NOMO-1 (cell line): Measurements from ENCODE around the gene COX17.

ENCODE experiments used
- DNase-seq, 2 experiments: peaks; one replicate each; lab custom pipeline; 2025; ENCODE audit not compliant: unreplicated experiment in 2 of 2; lab: John Stamatoyannopoulos, UW

Gene COX17

DNA sequence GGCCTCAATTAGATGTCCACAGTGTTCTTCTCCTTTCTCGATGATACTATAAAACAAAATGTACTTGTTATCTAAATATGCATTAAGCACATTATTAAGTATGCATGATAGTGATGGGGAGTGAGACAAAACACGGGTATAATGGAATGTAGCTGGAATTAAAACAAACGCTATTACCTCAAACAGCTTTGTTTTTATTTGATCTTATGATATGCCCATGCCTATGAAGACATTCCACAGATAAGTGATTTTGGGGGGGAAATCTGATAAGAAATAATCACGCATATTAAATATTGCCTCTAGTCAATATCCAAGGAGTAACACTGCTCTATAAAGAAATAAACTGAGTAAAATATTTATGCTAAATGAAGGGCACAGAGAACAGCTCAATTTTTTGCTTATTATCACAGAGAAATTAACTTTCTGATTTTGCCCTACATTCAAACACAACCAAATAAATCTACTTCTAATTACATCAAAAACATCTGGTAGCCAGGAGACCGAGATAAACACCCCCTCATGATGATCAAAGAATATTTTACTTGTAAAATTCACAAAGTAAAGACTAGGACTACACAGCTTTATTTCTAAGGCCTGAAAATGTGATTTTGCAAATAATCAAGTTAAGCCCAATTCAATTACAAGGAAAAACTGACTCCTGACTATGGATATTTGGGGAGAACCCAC lies 1.9 kb downstream of the COX17 start:
- DNase-seq = no peak

- no peak for DNase-seq
Measured at GRCh38 chr3:119673875-119674274, 3.3 kb downstream of the COX17 start.

DNA sequence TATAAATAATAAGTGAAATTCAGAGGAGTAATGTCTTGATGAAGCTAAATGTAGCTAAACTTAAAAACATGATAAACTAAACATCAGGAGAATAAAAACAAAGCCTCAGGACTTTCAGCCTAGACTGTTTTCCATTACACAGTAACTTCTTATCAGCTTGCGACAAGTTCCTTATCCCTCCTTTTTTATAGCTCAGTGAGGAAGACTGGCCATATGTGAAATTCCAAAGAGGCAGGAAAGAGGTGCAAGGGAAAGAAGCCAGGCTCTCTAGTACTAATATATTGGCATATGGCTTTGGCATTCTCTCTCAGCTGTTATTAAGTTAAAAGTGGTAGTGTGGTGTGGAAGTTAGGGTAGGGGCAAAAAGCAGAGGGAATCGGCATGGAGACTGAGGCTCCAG lies 4.4 kb downstream of the COX17 start:
- no peak for DNase-seq

DNA sequence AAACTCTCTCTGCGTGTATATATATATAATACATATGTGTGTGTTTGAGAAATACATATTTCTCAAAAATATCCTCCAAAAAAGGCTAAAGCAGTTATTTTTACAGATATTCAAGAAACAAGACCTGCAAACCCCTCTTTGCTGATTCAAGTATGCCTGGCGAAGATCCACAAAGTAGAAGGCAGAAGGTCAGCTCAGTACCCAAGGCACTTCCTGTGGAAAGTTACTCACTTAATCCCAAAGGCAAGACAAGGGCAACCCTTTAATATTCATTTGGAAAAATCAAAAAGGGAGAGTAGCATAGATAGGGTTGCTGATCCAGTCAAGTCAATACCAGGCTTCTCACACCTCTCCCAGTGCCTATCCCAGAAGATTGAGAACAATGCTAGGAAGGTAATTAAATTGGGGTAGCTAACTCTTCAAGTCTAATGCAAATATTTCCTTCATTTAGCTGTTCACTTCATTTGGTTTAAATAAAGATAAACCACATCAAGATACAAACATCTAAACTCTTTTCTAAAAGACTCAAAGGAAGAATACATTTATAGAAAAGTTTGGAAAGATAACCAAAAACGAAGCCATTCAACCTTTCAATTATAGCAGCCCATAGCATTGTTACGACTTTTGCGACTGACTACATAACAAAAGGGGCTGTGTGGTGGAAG lies 7.2 kb downstream of the COX17 start:
- no peak for DNase-seq

- DNase-seq = no peak
Measured at GRCh38 chr3:119665954-119666559, 11.1 kb downstream of the COX17 start.

DNA sequence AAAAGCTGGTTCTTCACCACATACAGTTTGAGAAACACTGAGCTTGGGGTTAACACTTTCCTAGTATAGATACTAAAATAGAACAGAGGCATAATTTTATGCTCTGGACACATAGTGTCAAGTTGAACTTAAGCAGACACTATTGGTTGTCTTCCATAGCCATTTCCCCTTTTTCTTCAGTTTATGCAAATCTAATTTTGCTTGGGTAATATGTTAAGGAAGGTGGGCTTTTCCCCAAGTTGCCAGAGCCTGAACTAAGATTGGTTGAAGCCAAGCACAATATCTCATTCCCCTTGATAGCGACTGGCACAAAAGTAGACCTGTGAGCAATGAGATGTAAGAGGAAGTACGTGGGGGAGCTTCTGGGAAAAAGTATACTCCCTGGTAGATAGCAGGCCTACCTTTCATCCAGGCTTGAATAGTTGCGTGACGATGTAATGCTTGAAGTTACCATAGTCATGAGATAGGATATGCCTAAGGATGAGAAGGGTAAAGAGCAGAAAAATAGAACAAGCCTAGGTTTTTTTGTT lies 12.3 kb downstream of the COX17 start:
- peak; percentile 22 to 53 for DNase-seq

DNA sequence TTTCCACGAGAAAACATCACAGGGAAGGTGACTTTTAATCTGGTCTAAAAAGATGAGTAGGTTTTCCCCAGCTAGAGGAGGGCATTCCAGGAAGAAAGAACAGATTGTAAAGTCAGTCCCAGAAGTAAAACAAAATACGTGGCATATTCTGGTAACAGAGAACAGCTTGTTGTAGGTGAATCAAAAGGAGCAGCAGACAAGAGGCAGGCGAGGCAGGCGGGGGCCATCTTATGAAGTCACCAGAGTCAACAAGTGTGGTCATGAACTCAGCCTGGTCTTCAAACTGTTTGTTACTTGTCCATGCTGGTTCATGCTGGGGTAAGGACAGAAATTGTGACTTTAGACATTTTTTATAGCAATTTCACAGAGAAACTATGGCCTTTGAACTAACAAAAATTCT lies 12.8 kb downstream of the COX17 start:
- no peak for DNase-seq

GRCh38 chr3:119663885-119664284 lies 13.3 kb downstream of the COX17 start:
- DNase-seq = no peak

- DNase-seq = no peak
Measured at GRCh38 chr3:119662604-119663373, 14.4 kb downstream of the COX17 start.

- DNase-seq = no peak
Measured at GRCh38 chr3:119660474-119661440, 16.4 kb downstream of the COX17 start, which contains the start of gene POPDC2. Gene POPDC2 (minus strand): TSS chr3:119660589. CDS start chr3:119660423, 166 bp downstream.

DNA sequence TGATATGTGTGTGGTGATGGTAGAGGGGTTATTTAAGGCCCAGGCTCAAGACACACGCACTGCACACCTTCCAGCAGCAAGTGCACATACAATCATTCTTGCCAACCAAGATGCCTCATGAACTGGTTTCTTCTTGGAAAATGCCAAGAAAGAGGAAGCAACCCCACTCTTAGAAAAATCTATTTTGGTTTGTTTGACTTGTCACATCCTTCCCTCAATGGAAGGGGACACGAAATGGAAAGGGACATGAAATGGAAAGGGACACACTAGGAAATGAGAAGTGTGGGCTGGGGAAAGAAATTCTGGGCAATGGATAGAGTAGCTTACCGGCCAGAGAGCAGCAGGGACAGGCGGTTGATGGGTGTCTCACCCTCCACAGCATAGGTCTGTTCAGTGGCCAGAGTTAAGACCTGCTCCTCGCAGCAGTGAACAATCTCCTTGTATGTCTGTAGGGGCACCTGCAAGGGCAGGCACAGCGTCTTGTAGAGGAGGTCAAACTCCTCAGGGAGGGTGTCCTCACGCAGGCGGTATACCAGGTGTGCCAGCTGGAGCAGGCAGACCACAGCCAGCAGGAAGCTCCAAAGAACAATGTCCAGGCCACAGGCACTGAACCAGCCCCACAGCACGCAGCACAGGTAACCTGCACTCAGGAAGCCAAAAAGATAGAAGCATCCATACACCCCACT lies 17.5 kb downstream of the COX17 start:
- peak in 1 of 2 experiments; percentile 12 for DNase-seq

- DNase-seq = no peak
Measured at GRCh38 chr3:119658994-119659393, 18.2 kb downstream of the COX17 start.

DNA sequence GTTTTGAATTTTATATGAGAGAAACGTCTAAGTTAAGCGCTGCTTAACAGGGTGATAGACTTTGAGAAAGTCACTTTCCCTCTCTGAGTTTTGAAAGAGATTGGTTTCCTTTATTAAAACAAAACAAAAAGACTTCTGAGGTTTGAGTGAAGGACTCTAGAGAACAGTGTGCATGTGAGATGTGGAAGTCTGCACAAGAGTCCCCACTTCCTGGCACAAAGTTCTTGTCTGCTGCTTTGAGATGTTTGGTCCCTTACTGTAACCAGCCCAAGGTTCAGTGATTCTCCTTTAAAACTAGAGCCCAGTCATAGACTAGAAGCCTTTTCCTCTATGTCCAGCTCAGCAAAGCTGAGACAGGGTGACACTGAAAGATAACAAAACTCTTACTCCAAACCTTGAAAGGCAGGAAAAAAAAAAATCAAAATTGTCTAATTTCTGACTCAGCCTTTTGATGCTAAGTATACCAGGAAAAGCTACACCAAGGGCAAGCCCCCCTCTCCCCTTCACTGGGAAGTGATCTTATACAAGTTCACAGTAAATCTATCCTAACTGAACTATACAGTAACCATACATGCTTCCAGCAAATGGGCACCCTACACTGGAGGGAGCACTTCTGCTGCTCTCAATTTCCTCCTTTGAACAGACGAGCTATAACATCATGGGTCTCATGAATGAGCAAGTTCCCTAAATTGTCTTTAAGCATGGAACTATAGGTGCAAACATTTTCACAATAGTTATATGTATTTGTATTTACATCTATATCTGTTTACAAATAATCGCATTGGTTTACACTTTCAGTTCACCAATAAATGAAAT lies 19.1 kb downstream of the COX17 start:
- peak in 1 of 2 experiments; percentile 10 for DNase-seq

- peak in 1 of 2 experiments; percentile 14 for DNase-seq
Measured at GRCh38 chr3:119653876-119654275, 23.3 kb downstream of the COX17 start.

GRCh38 chr3:119652306-119653033 lies 24.7 kb downstream of the COX17 start:
- DNase-seq = no peak

DNA sequence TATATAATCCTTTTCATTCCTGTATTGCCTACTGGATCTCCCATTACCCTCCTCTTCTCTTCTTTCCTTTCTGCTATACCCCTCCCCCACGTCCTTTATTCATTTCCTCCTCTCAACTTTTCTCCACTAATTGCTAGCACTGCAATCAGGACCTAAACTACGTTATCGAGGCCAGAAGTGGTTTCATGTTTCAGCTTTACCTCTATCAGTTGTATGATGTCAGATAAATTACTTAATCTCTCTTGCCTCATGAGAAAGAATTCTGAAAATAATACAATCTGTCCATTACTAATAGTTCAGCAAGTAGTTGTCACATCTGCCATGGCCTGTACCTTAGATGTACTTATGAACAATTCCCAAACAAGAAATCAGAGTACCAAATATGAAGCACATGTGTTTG lies 27.4 kb downstream of the COX17 start:
- no peak for DNase-seq

DNA sequence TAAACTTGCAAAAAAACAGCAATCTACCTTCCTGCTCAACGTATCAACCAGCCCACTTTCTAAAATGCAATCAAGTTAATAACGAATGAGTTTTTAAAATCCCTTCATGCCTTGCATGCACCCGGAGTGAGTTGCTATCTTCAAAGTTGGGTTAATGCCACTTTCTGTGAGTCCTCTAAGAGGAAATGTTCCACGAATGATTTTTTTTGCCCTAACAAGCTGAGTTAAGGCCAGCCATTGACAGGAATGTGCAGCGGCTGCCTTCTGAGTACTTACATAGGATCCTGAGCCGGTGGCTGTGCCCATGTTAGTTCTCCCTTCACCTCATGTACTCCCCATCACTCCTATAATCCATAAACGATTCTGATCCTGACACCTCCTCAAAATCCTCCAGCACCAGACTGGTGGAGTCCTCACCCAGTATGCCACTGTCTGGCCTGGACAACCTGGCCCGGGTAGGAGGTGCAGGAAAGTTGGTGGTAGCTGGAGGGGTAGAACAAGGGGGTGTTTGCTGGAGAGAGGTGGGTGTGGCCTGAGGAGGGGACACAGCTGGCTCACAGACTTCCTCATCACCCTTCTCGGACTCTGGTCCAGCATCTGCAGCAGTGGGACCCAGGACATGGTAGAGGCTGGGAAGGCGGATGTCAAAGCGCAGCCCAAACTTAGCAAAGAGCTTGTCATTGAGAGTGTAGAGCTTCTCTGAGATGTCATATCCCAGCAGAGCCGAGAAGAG lies 29.2 kb downstream of the COX17 start:
- no peak for DNase-seq
